Neural cell (in vitro differentiated cells): ENCODE data around the gene MICA.
"Not testable (repeated sequence)": the region's sequence is repeated elsewhere in the genome, so short reads cannot be mapped to it uniquely, and the experiment has no call there.

ENCODE experiments used
- EP300 ChIP-seq: fragments of 450-650 bp; conservative IDR thresholded peaks from 2 replicates; pipeline ENCODE4 v1.6.1; 2014; ENCODE audit warnings: antibody characterized with exemption, mild to moderate bottlenecking, moderate library complexity; ENCODE audit not compliant: poor library complexity, severe bottlenecking
- POLR2AphosphoS5 ChIP-seq: IDR thresholded peaks from 2 replicates; pipeline ENCODE4 v1.6.1; 2012
- RAD21 ChIP-seq: fragments of 450-650 bp; conservative IDR thresholded peaks from 2 replicates; pipeline ENCODE4 v1.6.1; 2014; ENCODE audit warnings: antibody characterized with exemption, mild to moderate bottlenecking, moderate library complexity
- TAF1 ChIP-seq: IDR thresholded peaks from 2 replicates; pipeline ENCODE4 v1.6.1; 2012; ENCODE audit warnings: low read depth
- TF ChIP-seq, protein P1 (sequence below): fragments of 450-650 bp; IDR thresholded peaks from 2 replicates; pipeline ENCODE4 v1.5.1; 2014; ENCODE audit warnings: antibody characterized with exemption, mild to moderate bottlenecking, moderate library complexity; ENCODE audit not compliant: poor library complexity, severe bottlenecking
- TF ChIP-seq, protein P2 (sequence below): IDR thresholded peaks from 2 replicates; pipeline ENCODE4 v1.6.1; 2012; ENCODE audit warnings: borderline replicate concordance

- not testable (repeated sequence) for TF ChIP-seq RAD21, POLR2AphosphoS5, EP300, TAF1
- TF ChIP-seq, protein P1, sequence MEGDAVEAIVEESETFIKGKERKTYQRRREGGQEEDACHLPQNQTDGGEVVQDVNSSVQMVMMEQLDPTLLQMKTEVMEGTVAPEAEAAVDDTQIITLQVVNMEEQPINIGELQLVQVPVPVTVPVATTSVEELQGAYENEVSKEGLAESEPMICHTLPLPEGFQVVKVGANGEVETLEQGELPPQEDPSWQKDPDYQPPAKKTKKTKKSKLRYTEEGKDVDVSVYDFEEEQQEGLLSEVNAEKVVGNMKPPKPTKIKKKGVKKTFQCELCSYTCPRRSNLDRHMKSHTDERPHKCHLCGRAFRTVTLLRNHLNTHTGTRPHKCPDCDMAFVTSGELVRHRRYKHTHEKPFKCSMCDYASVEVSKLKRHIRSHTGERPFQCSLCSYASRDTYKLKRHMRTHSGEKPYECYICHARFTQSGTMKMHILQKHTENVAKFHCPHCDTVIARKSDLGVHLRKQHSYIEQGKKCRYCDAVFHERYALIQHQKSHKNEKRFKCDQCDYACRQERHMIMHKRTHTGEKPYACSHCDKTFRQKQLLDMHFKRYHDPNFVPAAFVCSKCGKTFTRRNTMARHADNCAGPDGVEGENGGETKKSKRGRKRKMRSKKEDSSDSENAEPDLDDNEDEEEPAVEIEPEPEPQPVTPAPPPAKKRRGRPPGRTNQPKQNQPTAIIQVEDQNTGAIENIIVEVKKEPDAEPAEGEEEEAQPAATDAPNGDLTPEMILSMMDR, result not testable (repeated sequence)
- TF ChIP-seq, protein P2, sequence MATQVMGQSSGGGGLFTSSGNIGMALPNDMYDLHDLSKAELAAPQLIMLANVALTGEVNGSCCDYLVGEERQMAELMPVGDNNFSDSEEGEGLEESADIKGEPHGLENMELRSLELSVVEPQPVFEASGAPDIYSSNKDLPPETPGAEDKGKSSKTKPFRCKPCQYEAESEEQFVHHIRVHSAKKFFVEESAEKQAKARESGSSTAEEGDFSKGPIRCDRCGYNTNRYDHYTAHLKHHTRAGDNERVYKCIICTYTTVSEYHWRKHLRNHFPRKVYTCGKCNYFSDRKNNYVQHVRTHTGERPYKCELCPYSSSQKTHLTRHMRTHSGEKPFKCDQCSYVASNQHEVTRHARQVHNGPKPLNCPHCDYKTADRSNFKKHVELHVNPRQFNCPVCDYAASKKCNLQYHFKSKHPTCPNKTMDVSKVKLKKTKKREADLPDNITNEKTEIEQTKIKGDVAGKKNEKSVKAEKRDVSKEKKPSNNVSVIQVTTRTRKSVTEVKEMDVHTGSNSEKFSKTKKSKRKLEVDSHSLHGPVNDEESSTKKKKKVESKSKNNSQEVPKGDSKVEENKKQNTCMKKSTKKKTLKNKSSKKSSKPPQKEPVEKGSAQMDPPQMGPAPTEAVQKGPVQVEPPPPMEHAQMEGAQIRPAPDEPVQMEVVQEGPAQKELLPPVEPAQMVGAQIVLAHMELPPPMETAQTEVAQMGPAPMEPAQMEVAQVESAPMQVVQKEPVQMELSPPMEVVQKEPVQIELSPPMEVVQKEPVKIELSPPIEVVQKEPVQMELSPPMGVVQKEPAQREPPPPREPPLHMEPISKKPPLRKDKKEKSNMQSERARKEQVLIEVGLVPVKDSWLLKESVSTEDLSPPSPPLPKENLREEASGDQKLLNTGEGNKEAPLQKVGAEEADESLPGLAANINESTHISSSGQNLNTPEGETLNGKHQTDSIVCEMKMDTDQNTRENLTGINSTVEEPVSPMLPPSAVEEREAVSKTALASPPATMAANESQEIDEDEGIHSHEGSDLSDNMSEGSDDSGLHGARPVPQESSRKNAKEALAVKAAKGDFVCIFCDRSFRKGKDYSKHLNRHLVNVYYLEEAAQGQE, result not testable (repeated sequence)
Observed at GRCh38 chr6:31446999-31447789, 43.8 kb downstream of the MICA start.
